T-helper 1 cell treated with Interleukin-12 subunit alpha and Interleukin-12 subunit beta and Interleukin-4 antibody, amounts not matched to agents 30 ng/mL and 1 ng/mL, for 36 hours (primary cell): Measurements from ENCODE around the gene TRIM61. TPM values are rescaled to one million over a fixed set of nuclear protein-coding genes. Genes with fewer than 3 reads are reported as not detected.

ENCODE experiments used
- intact Hi-C: fragments of 100-400 bp; cut with micrococcal nuclease; formaldehyde crosslinking; loops from one replicate; pipeline ENCODE4 v1.15.1; 2024
- total RNA-seq: library from RNA; stranded (reverse); gene quantifications from 2 replicates; pipeline ENCODE4 v1.2.3, GENCODE V29; 2022

TRIM61 gene
- total RNA-seq, 1 donor from 2014 or later = 2.5 TPM

DNA sequence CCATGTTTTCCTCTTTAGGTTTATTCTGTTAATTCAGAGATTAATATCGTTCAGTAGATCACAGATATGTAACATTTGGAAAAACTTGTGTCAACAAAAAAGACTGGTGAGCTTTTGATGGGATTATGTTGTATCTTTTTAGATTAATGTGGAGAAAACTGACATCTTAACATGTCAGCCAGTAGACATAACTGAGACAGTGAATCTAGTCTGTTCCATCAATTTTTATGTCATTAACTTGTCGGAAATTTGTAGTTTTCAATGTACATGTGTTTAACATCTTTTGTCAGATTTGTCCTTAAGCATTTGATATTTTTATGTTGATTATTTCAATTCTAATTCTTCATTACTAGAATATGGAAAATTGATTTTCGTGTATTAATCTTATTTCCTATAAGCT is 58.5 kb downstream of the TRIM61 start:
- intact Hi-C loops = no loop called here

Other genes starting within 250 kb of the TRIM61 start
- not detected in 2 replicates for gene SMIM31, start 223.5 kb downstream of the TRIM61 start, total RNA-seq
- not detected in 2 replicates for gene APELA, start 100.5 kb downstream of the TRIM61 start, total RNA-seq
- not detected in 2 replicates for gene TRIM60, start 54.3 kb upstream of the TRIM61 start, total RNA-seq
- gene TRIM75, start 76.2 kb upstream of the TRIM61 start, total RNA-seq = not detected in 2 replicates
- 4.3 and 5.4 TPM in 2 replicates for gene TMEM192, start 135.2 kb upstream of the TRIM61 start, total RNA-seq
- gene KLHL2, start 229.9 kb upstream of the TRIM61 start, total RNA-seq = 36.2 and 40.3 TPM in 2 replicates